GM06990 (cell line): ENCODE data around the gene ENPP7.

ENCODE experiments used
- DNase-seq: peaks from one replicate; pipeline ENCODE4 v3.0.0-alpha.2; 2011; ENCODE audit not compliant: insufficient read length; ENCODE audit errors: extremely low read depth
- H3K27me3 ChIP-seq: replicated peaks from 2 replicates; pipeline ENCODE4 v1.6.0; 2011; ENCODE audit warnings: low read length; ENCODE audit not compliant: control insufficient read depth, insufficient read depth
- H3K36me3 ChIP-seq: 2 replicates; pipeline ENCODE4 v1.5.1; 2011; ENCODE audit warnings: low read length; ENCODE audit not compliant: control insufficient read depth, insufficient read depth
- H3K4me3 ChIP-seq: replicated peaks from 2 replicates; pipeline ENCODE4 v1.5.1; 2011; ENCODE audit warnings: low read depth, mild to moderate bottlenecking, control low read depth, low read length
- TF ChIP-seq, protein P1 (sequence below): IDR thresholded peaks from 2 replicates; pipeline ENCODE4 v1.5.1; 2011; ENCODE audit warnings: low read length, control low read depth, mild to moderate bottlenecking, inconsistent platforms; ENCODE audit not compliant: insufficient read depth, poor library complexity, severe bottlenecking

The ENPP7 gene

GRCh38 chr17:79715098-79715942 is 15.4 kb upstream of the ENPP7 start:
- H3K4me3 ChIP-seq, result no peak overlapping the region
- TF ChIP-seq, protein P1, sequence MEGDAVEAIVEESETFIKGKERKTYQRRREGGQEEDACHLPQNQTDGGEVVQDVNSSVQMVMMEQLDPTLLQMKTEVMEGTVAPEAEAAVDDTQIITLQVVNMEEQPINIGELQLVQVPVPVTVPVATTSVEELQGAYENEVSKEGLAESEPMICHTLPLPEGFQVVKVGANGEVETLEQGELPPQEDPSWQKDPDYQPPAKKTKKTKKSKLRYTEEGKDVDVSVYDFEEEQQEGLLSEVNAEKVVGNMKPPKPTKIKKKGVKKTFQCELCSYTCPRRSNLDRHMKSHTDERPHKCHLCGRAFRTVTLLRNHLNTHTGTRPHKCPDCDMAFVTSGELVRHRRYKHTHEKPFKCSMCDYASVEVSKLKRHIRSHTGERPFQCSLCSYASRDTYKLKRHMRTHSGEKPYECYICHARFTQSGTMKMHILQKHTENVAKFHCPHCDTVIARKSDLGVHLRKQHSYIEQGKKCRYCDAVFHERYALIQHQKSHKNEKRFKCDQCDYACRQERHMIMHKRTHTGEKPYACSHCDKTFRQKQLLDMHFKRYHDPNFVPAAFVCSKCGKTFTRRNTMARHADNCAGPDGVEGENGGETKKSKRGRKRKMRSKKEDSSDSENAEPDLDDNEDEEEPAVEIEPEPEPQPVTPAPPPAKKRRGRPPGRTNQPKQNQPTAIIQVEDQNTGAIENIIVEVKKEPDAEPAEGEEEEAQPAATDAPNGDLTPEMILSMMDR, result no peak
- H3K27me3 ChIP-seq, result no peaks in the 10 kb centered on the region
- DNase-seq, result no peak
- no peaks in the 10 kb centered on the region for H3K36me3 ChIP-seq

DNA sequence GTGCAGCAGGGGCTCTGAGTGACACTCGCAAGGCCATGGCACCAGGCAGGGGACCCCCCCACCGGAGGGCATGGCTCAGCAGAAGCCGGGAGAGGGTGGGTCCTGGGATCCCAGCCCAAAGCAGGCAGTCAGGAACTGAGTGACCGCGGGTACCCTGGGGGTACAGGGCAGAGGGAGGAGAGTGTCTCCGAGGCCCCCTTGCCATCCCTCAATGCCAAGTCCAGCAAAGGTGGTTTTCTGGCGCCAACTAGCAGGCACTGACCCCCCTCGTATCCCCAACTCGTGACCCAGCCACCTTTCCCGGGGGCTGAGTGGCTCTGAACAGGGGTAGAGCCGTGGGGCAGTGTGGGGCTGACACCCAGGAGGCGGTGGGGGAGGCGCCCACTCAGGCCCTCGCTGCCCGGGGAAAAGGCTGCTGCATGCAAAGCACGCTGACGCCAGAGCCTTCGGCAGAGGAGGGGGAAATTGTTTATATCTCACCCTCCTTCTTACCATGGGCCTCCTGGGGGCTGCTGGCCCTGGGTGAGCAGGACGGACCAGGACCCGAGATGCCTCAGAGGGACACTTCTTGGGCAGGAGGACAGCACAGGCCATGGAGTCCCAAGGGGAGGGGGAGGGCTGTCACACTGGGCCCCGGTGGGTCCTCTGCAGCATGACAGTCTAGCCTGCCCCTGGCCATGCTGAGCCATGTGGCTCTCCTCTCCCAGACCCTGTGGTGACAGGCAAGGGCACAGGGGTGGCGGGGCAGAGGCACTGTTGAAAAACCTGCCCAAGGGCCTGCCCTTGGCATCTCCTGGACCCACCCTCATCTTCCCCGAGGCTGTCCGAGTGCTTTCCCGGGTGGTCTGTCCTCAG is 14.6 kb upstream of the ENPP7 start:
- TF ChIP-seq, protein P1, result no peak
- Histone ChIP-seq H3K36me3 (no peaks in the 10 kb centered on the region), H3K27me3 (no peaks in the 10 kb centered on the region), H3K4me3 (no peak overlapping the region)
- DNase-seq, result no peak

- Histone ChIP-seq H3K36me3 (no peaks in the 10 kb centered on the region), H3K4me3 (no peak overlapping the region), H3K27me3 (no peaks in the 10 kb centered on the region)
- DNase-seq, result no peak
- TF ChIP-seq, protein P1, result no peak
Measured at GRCh38 chr17:79720705-79721292, 9.9 kb upstream of the ENPP7 start.

DNA sequence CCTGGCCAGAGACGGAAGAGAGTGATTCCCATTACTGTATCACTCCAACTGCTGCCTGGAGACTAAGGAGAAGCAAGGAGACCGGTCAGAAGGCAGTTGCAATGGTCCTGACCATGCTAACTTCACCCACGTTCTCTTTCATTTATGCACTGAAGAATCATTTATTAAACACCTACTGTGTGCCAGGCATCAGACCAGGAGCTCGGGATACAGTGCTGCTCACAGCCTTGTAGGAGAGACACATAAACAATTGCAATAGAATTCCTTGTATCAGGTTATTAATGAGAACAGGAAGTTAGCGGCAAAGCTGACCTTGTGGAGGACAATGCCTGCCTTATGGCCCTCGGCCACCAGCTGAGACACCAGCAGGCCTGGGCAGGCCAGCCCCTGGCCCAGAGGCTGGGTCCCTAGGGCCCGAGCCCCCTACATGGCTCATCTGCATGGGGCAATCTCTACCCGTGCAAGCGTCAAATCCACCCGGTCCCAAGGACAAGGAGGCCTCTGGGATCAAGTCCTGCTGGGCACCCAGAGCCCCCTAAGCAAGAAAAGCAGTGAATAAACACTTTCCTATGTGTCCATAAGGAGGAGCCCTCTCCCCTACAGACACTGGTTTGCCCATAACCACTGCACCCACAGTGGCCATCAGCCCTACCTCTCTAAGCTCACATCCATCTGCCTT is 8.6 kb upstream of the ENPP7 start:
- no peak for DNase-seq
- Histone ChIP-seq H3K36me3 (no peaks in the 10 kb centered on the region), H3K4me3 (no peak overlapping the region), H3K27me3 (no peaks in the 10 kb centered on the region)
- TF ChIP-seq, protein P1, result no peak

DNA sequence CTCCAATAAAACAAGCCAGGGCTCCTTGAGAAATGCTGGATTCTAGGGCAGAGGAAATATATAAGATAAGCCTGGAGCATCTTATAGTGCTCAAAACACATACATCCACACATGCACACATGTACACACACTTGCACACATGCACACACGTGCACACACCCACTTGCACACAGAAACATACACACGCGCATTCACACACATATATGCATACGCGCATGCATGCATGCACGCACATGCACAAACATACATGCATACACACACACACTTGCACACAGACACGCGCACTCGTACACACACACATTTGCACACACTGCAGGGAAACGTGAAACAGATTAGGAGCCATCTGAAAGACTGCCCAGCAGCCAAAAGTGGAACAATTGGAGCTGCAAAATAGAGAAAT is 8.0 kb upstream of the ENPP7 start:
- no peak for DNase-seq
- Histone ChIP-seq H3K36me3 (no peaks in the 10 kb centered on the region), H3K4me3 (no peak overlapping the region), H3K27me3 (no peaks in the 10 kb centered on the region)
- TF ChIP-seq, protein P1, result no peak
